ENCODE data around the gene DAP.

DNA sequence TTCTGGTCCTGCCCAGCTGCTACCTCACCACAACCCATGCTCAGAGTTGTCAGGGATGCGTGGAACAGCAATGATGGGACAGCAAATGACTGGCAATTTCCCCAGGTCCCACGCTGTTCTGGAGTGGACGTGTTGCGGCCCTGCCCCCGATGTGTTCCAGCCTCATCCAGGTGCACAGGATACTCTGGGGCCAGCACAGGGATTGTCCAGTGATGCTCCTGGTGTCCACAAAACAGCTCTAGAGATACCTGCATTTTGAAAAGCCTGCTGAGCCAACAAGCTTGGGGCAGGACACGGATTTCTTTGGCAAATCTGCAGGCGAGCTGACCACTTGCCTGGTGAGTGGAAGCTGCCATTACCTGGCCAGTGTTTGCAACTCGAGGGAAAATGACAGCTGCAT is 108.4 kb downstream of the DAP start:
- TF ChIP-seq SIN3B (IDR thresholded peaks at IDR 0.05; ENCODE audit: low read length) (no peak), EP300 (IDR thresholded peaks at IDR 0.05; ENCODE audit: low read depth in 2 of 2, low read length in 2 of 2) (no peak), EP300 (CRISPR knock-in tag; IDR thresholded peaks at IDR 0.05; ENCODE audit: borderline replicate concordance) (no peak)
- TF ChIP-seq, protein P1, sequence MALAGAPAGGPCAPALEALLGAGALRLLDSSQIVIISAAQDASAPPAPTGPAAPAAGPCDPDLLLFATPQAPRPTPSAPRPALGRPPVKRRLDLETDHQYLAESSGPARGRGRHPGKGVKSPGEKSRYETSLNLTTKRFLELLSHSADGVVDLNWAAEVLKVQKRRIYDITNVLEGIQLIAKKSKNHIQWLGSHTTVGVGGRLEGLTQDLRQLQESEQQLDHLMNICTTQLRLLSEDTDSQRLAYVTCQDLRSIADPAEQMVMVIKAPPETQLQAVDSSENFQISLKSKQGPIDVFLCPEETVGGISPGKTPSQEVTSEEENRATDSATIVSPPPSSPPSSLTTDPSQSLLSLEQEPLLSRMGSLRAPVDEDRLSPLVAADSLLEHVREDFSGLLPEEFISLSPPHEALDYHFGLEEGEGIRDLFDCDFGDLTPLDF (CRISPR knock-in tag; IDR thresholded peaks at IDR 0.05): no peak
- TF ChIP-seq, protein P2, sequence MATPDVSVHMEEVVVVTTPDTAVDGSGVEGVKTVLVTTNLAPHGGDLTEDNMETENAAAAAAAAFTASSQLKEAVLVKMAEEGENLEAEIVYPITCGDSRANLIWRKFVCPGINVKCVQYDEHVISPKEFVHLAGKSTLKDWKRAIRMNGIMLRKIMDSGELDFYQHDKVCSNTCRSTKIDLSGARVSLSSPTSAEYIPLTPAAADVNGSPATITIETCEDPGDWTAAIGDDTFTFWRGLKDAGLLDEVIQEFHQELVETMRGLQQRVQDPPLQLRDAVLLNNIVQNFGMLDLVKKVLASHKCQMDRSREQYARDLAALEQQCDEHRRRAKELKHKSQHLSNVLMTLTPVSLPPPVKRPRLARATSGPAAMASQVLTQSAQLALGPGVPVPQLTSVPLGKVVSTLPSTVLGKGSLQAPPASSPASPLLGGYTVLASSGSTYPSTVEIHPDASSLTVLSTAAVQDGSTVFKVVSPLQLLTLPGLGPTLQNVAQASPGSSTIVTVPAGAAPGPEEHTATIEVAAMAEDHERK (CRISPR knock-in tag; IDR thresholded peaks at IDR 0.05; ENCODE audit: low read depth): no peak
- TF ChIP-seq, protein P3, sequence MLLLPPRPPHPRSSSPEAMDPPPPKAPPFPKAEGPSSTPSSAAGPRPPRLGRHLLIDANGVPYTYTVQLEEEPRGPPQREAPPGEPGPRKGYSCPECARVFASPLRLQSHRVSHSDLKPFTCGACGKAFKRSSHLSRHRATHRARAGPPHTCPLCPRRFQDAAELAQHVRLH (CRISPR knock-in tag; IDR thresholded peaks at IDR 0.05; ENCODE audit: borderline replicate concordance, low read depth): no peak

Measured in HepG2 (cell line).